A673 (cell line): Measurements from ENCODE around the gene LAMP5. TPM values are rescaled to one million over a fixed set of nuclear protein-coding genes. Genes with fewer than 3 reads are reported as not detected.

Experiments used
- BruUV-seq: library from RNA; stranded (reverse); fragments of 400-500 nt; replicated peaks from 2 replicates; lab custom pipeline; 2021; lab: Mats Ljungman, UMichigan
- CTCF ChIA-PET: fragments of 300-600 bp; sonication (Branson Sonifier 250); formaldehyde crosslinking; loops from one replicate; lab custom pipeline; 2022; ENCODE audit warnings: antibody characterized with exemption; lab: Charles Lee
- POLR2A ChIA-PET: fragments of 300-600 bp; sonication (Branson Sonifier 250); formaldehyde crosslinking; loops from one replicate; lab custom pipeline; 2022; ENCODE audit warnings: antibody characterized with exemption; ENCODE audit not compliant: low non-redundant PET; lab: Charles Lee
- DNase-seq: peaks from one replicate; pipeline ENCODE4 v3.0.0-alpha.2; 2015; ENCODE audit warnings: low spot score
- H3K27ac ChIP-seq: fragments of 200-600 bp; sonication (generic); 2 replicates; pipeline ENCODE4 v1.5.1; 2016; ENCODE audit warnings: mixed run types, low read depth, mild to moderate bottlenecking, mixed read lengths, antibody characterized with exemption, low read length; ENCODE audit not compliant: poor library complexity, severe bottlenecking
- H3K27me3 ChIP-seq: fragments of 200-600 bp; sonication (generic); replicated peaks from 2 replicates; pipeline ENCODE4 v1.6.1; 2017; ENCODE audit warnings: mixed run types, low read depth, mild to moderate bottlenecking, mixed read lengths, antibody characterized with exemption, low read length; ENCODE audit not compliant: insufficient read depth, poor library complexity
- H3K36me3 ChIP-seq: fragments of 200-600 bp; sonication (generic); 2 replicates; pipeline ENCODE4 v1.6.1; 2016; ENCODE audit warnings: mixed run types, mild to moderate bottlenecking, mixed read lengths, antibody characterized with exemption, low read length; ENCODE audit not compliant: insufficient read depth, poor library complexity, severe bottlenecking
- H3K4me1 ChIP-seq: fragments of 200-600 bp; sonication (generic); 2 replicates; pipeline ENCODE4 v1.6.1; 2017; ENCODE audit warnings: mixed run types, mild to moderate bottlenecking, mixed read lengths, antibody characterized with exemption, low read length; ENCODE audit not compliant: insufficient read depth, poor library complexity, severe bottlenecking
- H3K4me3 ChIP-seq: fragments of 200-600 bp; sonication (generic); 2 replicates; pipeline ENCODE4 v1.5.1; 2016; ENCODE audit warnings: low read depth, mixed run types, mild to moderate bottlenecking, mixed read lengths, low read length; ENCODE audit not compliant: poor library complexity, severe bottlenecking
- H3K9me3 ChIP-seq: fragments of 200-600 bp; sonication (generic); 2 replicates; pipeline ENCODE4 v1.6.1; 2016; ENCODE audit warnings: mixed run types, low read depth, mild to moderate bottlenecking, mixed read lengths, antibody characterized with exemption, low read length; ENCODE audit not compliant: poor library complexity, severe bottlenecking
- CTCF ChIP-seq: fragments of 300-800, 200-600 bp; sonication (generic); conservative IDR thresholded peaks from 2 replicates; pipeline ENCODE4 v1.5.1; 2017; ENCODE audit warnings: low read depth, mild to moderate bottlenecking, antibody characterized with exemption, low read length, moderate library complexity, mixed read lengths
- EZH2 ChIP-seq: fragments of 200-600 bp; sonication (generic); IDR thresholded peaks from 2 replicates; pipeline ENCODE4 v1.6.1; 2017; ENCODE audit warnings: borderline replicate concordance, low read depth, mild to moderate bottlenecking, mixed read lengths, antibody characterized with exemption, low read length; ENCODE audit not compliant: poor library complexity, severe bottlenecking
- intact Hi-C: fragments of 100-400 bp; cut with micrococcal nuclease; formaldehyde crosslinking; loops from one replicate; pipeline ENCODE4 v1.10.0; 2022; ENCODE audit not compliant: unreplicated experiment
- total RNA-seq: library from RNA; stranded (reverse); gene quantifications from 2 replicates; pipeline ENCODE4 v1.2.3, GENCODE V29; 2021

LAMP5 gene
- total RNA-seq, 1 experiment from 2014 or later: not detected

GRCh38 chr20:9485614-9486340 is 28.6 kb upstream of the LAMP5 start:
- H3K27ac ChIP-seq: no peak overlapping the region
- peaks cover 8% of the 10 kb centered on the region for H3K4me1 ChIP-seq
- no peaks in the 10 kb centered on the region for H3K9me3 ChIP-seq
- TF ChIP-seq EZH2 (no peak), CTCF (no peak)
- CTCF ChIA-PET: no interaction called here
- BruUV-seq: no TSS peak
- H3K36me3 ChIP-seq: no peaks in the 10 kb centered on the region
- intact Hi-C loops: no loop called here
- H3K27me3 ChIP-seq: no peaks in the 10 kb centered on the region
- no peak for DNase-seq
- no peak overlapping the region for H3K4me3 ChIP-seq
- POLR2A ChIA-PET: no interaction called here

- POLR2A ChIA-PET: no interaction called here
- no peak for DNase-seq
- Histone ChIP-seq H3K27me3 (no peaks in the 10 kb centered on the region), H3K36me3 (no peaks in the 10 kb centered on the region), H3K4me3 (no peak overlapping the region), H3K4me1 (peaks cover 8% of the 10 kb centered on the region), H3K9me3 (no peaks in the 10 kb centered on the region), H3K27ac (no peak overlapping the region)
- BruUV-seq: no TSS peak
- no peak for TF ChIP-seq EZH2
- TF ChIP-seq CTCF: no peak
- CTCF ChIA-PET: no interaction called here
- intact Hi-C loops: no loop called here
Observed at GRCh38 chr20:9487231-9487630, 27.2 kb upstream of the LAMP5 start.

GRCh38 chr20:9488063-9488462 is 26.3 kb upstream of the LAMP5 start:
- Histone ChIP-seq H3K27me3 (no peaks in the 10 kb centered on the region), H3K4me3 (no peak overlapping the region), H3K27ac (no peak overlapping the region), H3K9me3 (no peaks in the 10 kb centered on the region), H3K4me1 (peaks cover 8% of the 10 kb centered on the region), H3K36me3 (no peaks in the 10 kb centered on the region)
- peak; percentile 61 for DNase-seq
- POLR2A ChIA-PET: no interaction called here
- TF ChIP-seq EZH2 (no peak), CTCF (no peak)
- CTCF ChIA-PET: no interaction called here
- intact Hi-C loops: no loop called here
- BruUV-seq: no TSS peak
